MM.1S (cell line): ENCODE results near the gene GPR61.

Experiments used
- DNase-seq: peaks from one replicate; pipeline ENCODE4 v3.0.0-alpha.2; 2015
- H2AFZ ChIP-seq: fragments of 300-600 bp; sonication (generic); 2 replicates; pipeline ENCODE4 v1.6.0; 2016; ENCODE audit warnings: antibody characterized with exemption, low read length
- H3F3A ChIP-seq: fragments of 300-600 bp; sonication (generic); 2 replicates; pipeline ENCODE4 v1.6.1; 2016; ENCODE audit warnings: mild to moderate bottlenecking, antibody characterized with exemption, low read length, moderate library complexity, mixed read lengths; ENCODE audit not compliant: insufficient read depth
- H3K27ac ChIP-seq: fragments of 300-600 bp; sonication (generic); 2 replicates; pipeline ENCODE4 v1.5.1; 2016; ENCODE audit warnings: mild to moderate bottlenecking, low read length
- H3K27me3 ChIP-seq: fragments of 300-600 bp; sonication (generic); replicated peaks from 2 replicates; pipeline ENCODE4 v1.6.0; 2016; ENCODE audit warnings: low read length; ENCODE audit not compliant: insufficient read depth
- H3K36me3 ChIP-seq: fragments of 300-600 bp; sonication (generic); replicated peaks from 2 replicates; pipeline ENCODE4 v1.6.1; 2016; ENCODE audit warnings: mild to moderate bottlenecking, low read length, mixed read lengths; ENCODE audit not compliant: insufficient read depth
- H3K4me1 ChIP-seq: fragments of 300-600 bp; sonication (generic); 2 replicates; pipeline ENCODE4 v1.6.1; 2016; ENCODE audit warnings: low read length, mixed read lengths
- H3K4me2 ChIP-seq: fragments of 300-600 bp; sonication (generic); 2 replicates; pipeline ENCODE4 v1.6.0; 2016; ENCODE audit warnings: low read depth, low read length
- H3K4me3 ChIP-seq: fragments of 300-600 bp; sonication (generic); 2 replicates; pipeline ENCODE4 v1.5.1; 2016; ENCODE audit warnings: low read length, mixed read lengths
- H3K79me2 ChIP-seq: fragments of 300-600 bp; sonication (generic); 2 replicates; pipeline ENCODE4 v1.6.1; 2016; ENCODE audit warnings: mixed run types, low read length, mixed read lengths
- H3K9ac ChIP-seq: fragments of 300-600 bp; sonication (generic); 2 replicates; pipeline ENCODE4 v1.6.1; 2016; ENCODE audit warnings: low read length, mixed read lengths
- H3K9me2 ChIP-seq: fragments of 300-600 bp; sonication (generic); replicated peaks from 2 replicates; pipeline ENCODE4 v1.6.1; 2016; ENCODE audit warnings: mild to moderate bottlenecking, low read length, mixed read lengths; ENCODE audit not compliant: insufficient read depth
- H3K9me3 ChIP-seq: fragments of 300-600 bp; sonication (generic); replicated peaks from 2 replicates; pipeline ENCODE4 v1.6.1; 2016; ENCODE audit warnings: mild to moderate bottlenecking, low read length, mixed read lengths; ENCODE audit not compliant: insufficient read depth
- H4K20me1 ChIP-seq: fragments of 300-600 bp; sonication (generic); 2 replicates; pipeline ENCODE4 v1.6.1; 2016; ENCODE audit warnings: mild to moderate bottlenecking, low read length, moderate library complexity, mixed read lengths; ENCODE audit not compliant: insufficient read depth
- EZH2 ChIP-seq: fragments of 300-600 bp; sonication (generic); optimal IDR thresholded peaks from 2 replicates; pipeline ENCODE3; 2017; ENCODE audit warnings: low read depth, mild to moderate bottlenecking, antibody characterized with exemption, low read length, mixed read lengths
- EZH2phosphoT487 ChIP-seq: fragments of 300-600 bp; sonication (generic); IDR thresholded peaks from 2 replicates; pipeline ENCODE4 v1.6.1; 2018; ENCODE audit warnings: antibody characterized with exemption, low read length
- TF ChIP-seq, protein P1 (sequence below): fragments of 300-600 bp; sonication (generic); IDR thresholded peaks from 2 replicates; pipeline ENCODE4 v1.5.1; 2016; ENCODE audit warnings: antibody characterized with exemption, low read length, mixed read lengths

GPR61 gene

GRCh38 chr1:109495738-109496137 is 43.9 kb upstream of the GPR61 start:
- Histone ChIP-seq H3K9me2 (no peaks in the 10 kb centered on the region), H3K27ac (no peak overlapping the region), H4K20me1 (no peaks in the 10 kb centered on the region), H3F3A (no peaks in the 10 kb centered on the region), H3K4me2 (no peak overlapping the region), H3K36me3 (no peaks in the 10 kb centered on the region), H3K27me3 (no peaks in the 10 kb centered on the region), H3K4me3 (no peak overlapping the region), H2AFZ (no peak overlapping the region), H3K9ac (no peak overlapping the region), H3K79me2 (peaks cover 3% of the 10 kb centered on the region; the same call in 1 of the 2 replicates), H3K9me3 (no peaks in the 10 kb centered on the region), H3K4me1 (0 out of 2 replicates have a peak, but pooled peaks cover 2% of the 10 kb centered on the region)
- no peak for DNase-seq
- no peak for TF ChIP-seq EZH2phosphoT487
- TF ChIP-seq EZH2 = no peak
- TF ChIP-seq, protein P1, sequence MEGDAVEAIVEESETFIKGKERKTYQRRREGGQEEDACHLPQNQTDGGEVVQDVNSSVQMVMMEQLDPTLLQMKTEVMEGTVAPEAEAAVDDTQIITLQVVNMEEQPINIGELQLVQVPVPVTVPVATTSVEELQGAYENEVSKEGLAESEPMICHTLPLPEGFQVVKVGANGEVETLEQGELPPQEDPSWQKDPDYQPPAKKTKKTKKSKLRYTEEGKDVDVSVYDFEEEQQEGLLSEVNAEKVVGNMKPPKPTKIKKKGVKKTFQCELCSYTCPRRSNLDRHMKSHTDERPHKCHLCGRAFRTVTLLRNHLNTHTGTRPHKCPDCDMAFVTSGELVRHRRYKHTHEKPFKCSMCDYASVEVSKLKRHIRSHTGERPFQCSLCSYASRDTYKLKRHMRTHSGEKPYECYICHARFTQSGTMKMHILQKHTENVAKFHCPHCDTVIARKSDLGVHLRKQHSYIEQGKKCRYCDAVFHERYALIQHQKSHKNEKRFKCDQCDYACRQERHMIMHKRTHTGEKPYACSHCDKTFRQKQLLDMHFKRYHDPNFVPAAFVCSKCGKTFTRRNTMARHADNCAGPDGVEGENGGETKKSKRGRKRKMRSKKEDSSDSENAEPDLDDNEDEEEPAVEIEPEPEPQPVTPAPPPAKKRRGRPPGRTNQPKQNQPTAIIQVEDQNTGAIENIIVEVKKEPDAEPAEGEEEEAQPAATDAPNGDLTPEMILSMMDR = no peak

DNA sequence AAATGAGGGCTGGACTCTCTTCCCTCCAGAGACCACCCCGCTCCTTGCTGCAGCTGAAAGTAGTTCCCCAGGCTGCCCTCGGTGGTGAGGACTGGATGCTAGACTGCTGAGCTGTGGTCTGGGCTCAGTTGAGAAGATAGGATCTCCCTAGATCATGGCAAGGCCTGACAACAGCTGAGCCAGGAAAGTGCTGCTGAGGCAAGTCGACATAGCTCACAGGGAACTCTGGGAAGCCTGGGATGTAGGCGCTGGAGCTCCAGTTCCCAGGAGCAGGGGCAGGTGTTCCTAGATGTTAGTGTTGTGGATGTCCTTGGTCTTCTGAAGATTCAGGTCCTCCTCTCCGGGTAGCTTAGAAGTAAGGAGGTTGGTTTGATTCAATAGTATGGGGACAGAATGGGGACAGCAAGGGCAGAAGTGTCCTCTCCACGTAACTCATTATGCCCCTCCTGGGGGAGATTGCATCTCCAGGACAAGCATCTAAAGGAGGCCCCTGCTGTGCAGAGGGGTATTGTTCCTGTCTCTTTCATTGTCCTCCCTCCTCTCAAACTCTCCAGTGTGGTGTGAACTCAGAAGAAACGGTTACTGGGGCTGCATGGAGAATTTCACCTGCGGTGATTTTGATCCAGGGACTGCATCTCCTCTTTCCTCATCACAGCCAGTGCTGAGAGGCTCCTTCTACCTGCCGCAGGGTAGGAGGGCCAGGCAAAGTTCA is 42.1 kb upstream of the GPR61 start:
- Histone ChIP-seq H3K27ac (no peak overlapping the region), H3K9ac (no peak overlapping the region), H2AFZ (no peak overlapping the region), H3K9me3 (no peaks in the 10 kb centered on the region), H3K4me1 (0 out of 2 replicates have a peak, but pooled peaks cover 2% of the 10 kb centered on the region), H3K36me3 (no peaks in the 10 kb centered on the region), H3K4me3 (no peak overlapping the region), H4K20me1 (no peaks in the 10 kb centered on the region), H3K27me3 (no peaks in the 10 kb centered on the region), H3K79me2 (peaks cover 3% of the 10 kb centered on the region; the same call in 1 of the 2 replicates), H3K9me2 (no peaks in the 10 kb centered on the region), H3F3A (no peaks in the 10 kb centered on the region), H3K4me2 (no peak overlapping the region)
- DNase-seq = no peak
- TF ChIP-seq EZH2 = no peak
- TF ChIP-seq EZH2phosphoT487 = no peak
- TF ChIP-seq, protein P1 = no peak

DNA sequence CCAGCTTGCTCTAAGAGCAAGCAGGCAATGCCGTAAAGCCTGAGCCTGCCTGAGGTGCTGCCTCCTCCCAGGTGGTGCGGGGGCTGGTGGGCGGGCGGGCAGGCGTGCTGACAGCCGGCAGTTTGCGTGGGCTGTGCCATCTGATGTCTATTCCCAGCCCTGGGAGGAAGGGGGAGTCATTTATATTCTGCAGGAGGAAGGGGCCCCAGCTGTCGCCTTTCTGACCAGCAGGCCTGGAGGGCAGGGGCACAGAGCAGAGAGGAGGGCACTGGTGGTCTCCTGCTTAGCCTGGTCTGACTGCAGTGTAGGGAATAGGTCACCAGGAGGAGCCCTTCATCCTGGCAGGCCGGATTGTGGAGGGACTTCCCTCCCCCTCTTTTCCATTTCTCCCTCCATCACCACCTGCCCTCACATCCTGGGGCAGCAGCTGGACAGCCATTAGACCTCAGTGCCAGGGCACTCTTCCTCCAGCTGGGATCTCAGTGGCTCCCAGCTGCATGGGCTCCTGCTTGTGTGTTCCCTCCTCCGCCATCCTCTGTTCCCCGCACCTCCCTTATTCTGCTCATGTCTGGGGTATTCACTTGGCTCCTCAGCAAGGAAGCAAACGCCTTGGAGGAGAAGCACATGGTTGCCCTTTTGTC is 41.4 kb upstream of the GPR61 start:
- Histone ChIP-seq H3K27me3 (no peaks in the 10 kb centered on the region), H3K27ac (no peak overlapping the region), H3K9ac (no peak overlapping the region), H3K4me1 (0 out of 2 replicates have a peak, but pooled peaks cover 2% of the 10 kb centered on the region), H3K4me2 (no peak overlapping the region), H3K36me3 (no peaks in the 10 kb centered on the region), H3K79me2 (peaks cover 3% of the 10 kb centered on the region; the same call in 1 of the 2 replicates), H3K4me3 (no peak overlapping the region), H3K9me3 (no peaks in the 10 kb centered on the region), H3K9me2 (no peaks in the 10 kb centered on the region), H2AFZ (no peak overlapping the region), H4K20me1 (no peaks in the 10 kb centered on the region), H3F3A (no peaks in the 10 kb centered on the region)
- DNase-seq = no peak
- no peak for TF ChIP-seq EZH2
- TF ChIP-seq, protein P1 = no peak
- no peak for TF ChIP-seq EZH2phosphoT487
